Measurements from ENCODE around the gene DSCAM. TPM values are rescaled to one million over a fixed set of nuclear protein-coding genes. Genes with fewer than 3 reads are reported as not detected.

The DSCAM gene
- total RNA-seq, 3 donors from 2014 or later (not counting 1 experiment from before 2014, with no cell fraction given), result not detected

DNA sequence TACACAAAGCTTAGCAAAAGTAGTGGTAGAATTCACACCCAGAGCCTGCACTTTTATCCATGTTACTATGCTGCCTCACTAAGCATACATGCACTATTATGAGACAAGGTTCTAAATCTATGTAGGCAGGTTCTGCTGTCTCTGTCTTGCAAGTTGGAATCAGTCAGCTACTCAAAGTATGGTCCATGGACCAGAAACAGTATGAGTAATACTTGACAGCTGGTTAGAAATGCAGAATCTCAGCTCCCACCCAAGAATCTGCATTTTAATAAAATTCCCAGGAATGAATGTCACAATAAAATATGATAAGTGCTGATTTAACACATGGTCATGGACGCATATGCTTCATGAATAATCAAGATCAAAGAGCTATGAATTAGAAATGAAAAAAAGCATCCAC, 50.5 kb downstream of the DSCAM start:
- TF ChIP-seq, protein P1, sequence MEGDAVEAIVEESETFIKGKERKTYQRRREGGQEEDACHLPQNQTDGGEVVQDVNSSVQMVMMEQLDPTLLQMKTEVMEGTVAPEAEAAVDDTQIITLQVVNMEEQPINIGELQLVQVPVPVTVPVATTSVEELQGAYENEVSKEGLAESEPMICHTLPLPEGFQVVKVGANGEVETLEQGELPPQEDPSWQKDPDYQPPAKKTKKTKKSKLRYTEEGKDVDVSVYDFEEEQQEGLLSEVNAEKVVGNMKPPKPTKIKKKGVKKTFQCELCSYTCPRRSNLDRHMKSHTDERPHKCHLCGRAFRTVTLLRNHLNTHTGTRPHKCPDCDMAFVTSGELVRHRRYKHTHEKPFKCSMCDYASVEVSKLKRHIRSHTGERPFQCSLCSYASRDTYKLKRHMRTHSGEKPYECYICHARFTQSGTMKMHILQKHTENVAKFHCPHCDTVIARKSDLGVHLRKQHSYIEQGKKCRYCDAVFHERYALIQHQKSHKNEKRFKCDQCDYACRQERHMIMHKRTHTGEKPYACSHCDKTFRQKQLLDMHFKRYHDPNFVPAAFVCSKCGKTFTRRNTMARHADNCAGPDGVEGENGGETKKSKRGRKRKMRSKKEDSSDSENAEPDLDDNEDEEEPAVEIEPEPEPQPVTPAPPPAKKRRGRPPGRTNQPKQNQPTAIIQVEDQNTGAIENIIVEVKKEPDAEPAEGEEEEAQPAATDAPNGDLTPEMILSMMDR (IDR thresholded peaks at IDR 0.05), result no peak
- no peaks in the 10 kb centered on the region for H3K4me1 Mint-ChIP-seq
- DNase-seq, result no peak

DNA sequence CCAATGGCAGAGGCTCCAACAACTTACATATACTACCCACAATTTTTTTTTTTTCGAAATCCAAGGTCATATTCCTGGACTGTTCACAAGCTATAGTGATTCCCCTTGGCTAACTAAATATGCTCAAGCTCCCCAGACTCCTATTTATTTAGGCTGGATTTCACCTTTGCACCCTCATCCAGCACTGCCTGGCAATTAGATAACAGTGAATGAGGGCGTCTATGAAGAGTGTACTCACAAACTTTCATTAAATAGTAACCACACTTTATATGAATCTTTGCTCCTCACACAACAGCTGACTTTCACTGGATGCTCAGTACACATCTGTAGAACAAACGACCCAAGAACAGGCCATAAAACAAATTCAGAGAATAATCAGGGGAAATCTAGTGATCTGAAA, 51.6 kb downstream of the DSCAM start:
- Histone ChIP-seq H3K4me3 (ENCODE audit: low read length) (no peak overlapping the region), H3K4me1 (ENCODE audit: control insufficient read depth, insufficient read depth, low read length) (no peaks in the 10 kb centered on the region), H3K9me3 (ENCODE audit: control insufficient read depth, insufficient read depth, low read length) (peaks cover 4% of the 10 kb centered on the region), H3K27ac (ENCODE audit: low read length) (no peak overlapping the region), H3K27me3 (ENCODE audit: control insufficient read depth, insufficient read depth, low read length) (no peaks in the 10 kb centered on the region), H3K36me3 (ENCODE audit: control insufficient read depth, insufficient read depth, low read length) (no peaks in the 10 kb centered on the region)
- WGBS (ENCODE audit: insufficient coverage), result 80% methylated on average over 3 of the region's 3 CpGs
- DNase-seq (no peak), ATAC-seq (no peak)
- H3K27ac Mint-ChIP-seq, result no peak overlapping the region
- H3K36me3 Mint-ChIP-seq, result no peaks in the 10 kb centered on the region
- H3K27me3 Mint-ChIP-seq (ENCODE audit: low read depth in 2 of 2), result no peaks in the 10 kb centered on the region
- intact Hi-C loops (cut with micrococcal nuclease), result no loop called here
- H3K9me3 Mint-ChIP-seq, result peaks cover 13 to 14% of the 10 kb centered on the region in 2 donors
- H3K4me1 Mint-ChIP-seq, result no peaks in the 10 kb centered on the region
- H3K4me3 Mint-ChIP-seq, result no peak overlapping the region
- TF ChIP-seq, protein P1 (IDR thresholded peaks at IDR 0.05), result no peak

More for the DNA sequence above, 50.5 kb downstream of the DSCAM start:
- intact Hi-C loops (cut with micrococcal nuclease), result no loop called here
- Mint-ChIP-seq H3K27me3 (ENCODE audit: low read depth in 2 of 2) (no peaks in the 10 kb centered on the region), H3K9me3 (peaks cover 12 to 17% of the 10 kb centered on the region in 2 donors), H3K4me3 (no peak overlapping the region), H3K36me3 (no peaks in the 10 kb centered on the region), H3K27ac (no peak overlapping the region)
- no peaks in the 10 kb centered on the region for H3K4me1 ChIP-seq (ENCODE audit: control insufficient read depth, insufficient read depth, low read length)
- H3K27ac ChIP-seq (ENCODE audit: low read length), result no peak overlapping the region
- no peak for ATAC-seq
- H3K4me3 ChIP-seq (ENCODE audit: low read length), result no peak overlapping the region
- H3K27me3 ChIP-seq (ENCODE audit: control insufficient read depth, insufficient read depth, low read length), result no peaks in the 10 kb centered on the region
- no peaks in the 10 kb centered on the region for H3K36me3 ChIP-seq (ENCODE audit: control insufficient read depth, insufficient read depth, low read length)
- no CpG with 5 or more reads among the region's 1 CpG for WGBS (ENCODE audit: insufficient coverage)
- peaks cover 6% of the 10 kb centered on the region for H3K9me3 ChIP-seq (ENCODE audit: control insufficient read depth, insufficient read depth, low read length)

DNA sequence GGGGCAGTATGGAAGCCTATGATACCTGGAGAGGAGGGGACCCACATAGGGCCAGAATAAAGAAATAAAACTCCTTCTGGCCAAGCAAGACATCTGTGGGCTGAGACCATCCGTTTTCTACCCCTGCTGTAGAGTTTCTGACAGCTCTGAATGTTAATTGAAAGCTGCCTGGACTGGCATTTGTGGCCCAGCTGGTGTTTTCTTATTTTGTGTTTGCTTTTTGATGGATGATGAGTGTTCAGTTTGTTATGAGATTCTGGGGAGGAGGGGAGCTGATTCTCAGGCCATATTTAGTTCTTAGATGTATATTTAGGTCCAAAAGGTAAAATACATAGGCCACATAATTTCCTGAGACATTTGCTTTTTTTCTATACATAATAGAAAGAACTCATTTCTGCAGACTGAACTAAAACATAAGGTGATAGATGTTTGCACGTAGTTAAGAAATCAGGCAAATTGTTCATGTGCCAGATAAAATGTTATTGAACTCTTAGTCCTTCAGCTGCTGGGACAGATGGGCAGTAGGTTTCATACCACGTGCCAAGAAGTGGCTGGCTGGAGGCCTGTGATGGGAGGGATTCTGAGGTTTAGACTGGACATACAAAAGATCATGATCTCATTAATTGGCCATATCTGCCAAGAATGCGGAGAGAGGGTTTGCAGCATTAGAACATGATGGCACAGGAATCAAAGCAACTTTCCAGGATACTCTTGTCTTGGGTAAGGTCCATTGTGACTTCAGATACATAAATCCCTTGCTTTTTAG, 54.1 kb downstream of the DSCAM start:
- no peak overlapping the region for H3K4me3 Mint-ChIP-seq
- H3K36me3 Mint-ChIP-seq, result no peaks in the 10 kb centered on the region

More for the DNA sequence above, 54.1 kb downstream of the DSCAM start:
- H3K27me3 ChIP-seq (ENCODE audit: control insufficient read depth, insufficient read depth, low read length), result no peaks in the 10 kb centered on the region
- no peak for ATAC-seq
- H3K9me3 ChIP-seq (ENCODE audit: control insufficient read depth, insufficient read depth, low read length), result no peaks in the 10 kb centered on the region
- no peaks in the 10 kb centered on the region for H3K27me3 Mint-ChIP-seq (ENCODE audit: low read depth in 2 of 2)
- peaks cover 3 to 10% of the 10 kb centered on the region in 2 donors for H3K9me3 Mint-ChIP-seq
- TF ChIP-seq, protein P1 (IDR thresholded peaks at IDR 0.05), result no peak
- H3K4me3 ChIP-seq (ENCODE audit: low read length), result no peak overlapping the region
- H3K36me3 ChIP-seq (ENCODE audit: control insufficient read depth, insufficient read depth, low read length), result no peaks in the 10 kb centered on the region
- H3K4me1 Mint-ChIP-seq, result no peaks in the 10 kb centered on the region
- 85% methylated on average over 4 of the region's 4 CpGs for WGBS (ENCODE audit: insufficient coverage)
- H3K4me1 ChIP-seq (ENCODE audit: control insufficient read depth, insufficient read depth, low read length), result no peaks in the 10 kb centered on the region
- H3K27ac ChIP-seq (ENCODE audit: low read length), result no peak overlapping the region
- no peak overlapping the region for H3K27ac Mint-ChIP-seq
- no peak for DNase-seq
- intact Hi-C loops (cut with micrococcal nuclease), result no loop called here

All from natural killer cell (primary cell).